Stimulated activated CD8-positive, alpha-beta memory T cell treated with anti-CD3 and anti-CD28 coated beads, Interleukin-15, amount 100 ng/mL, for 1 hour (primary cell): ENCODE results near the gene WDR86.

Experiments used
- DNase-seq: peaks from one replicate; pipeline ENCODE4 v3.0.0-alpha.2; 2020; ENCODE audit warnings: low read depth

The WDR86 gene

DNA sequence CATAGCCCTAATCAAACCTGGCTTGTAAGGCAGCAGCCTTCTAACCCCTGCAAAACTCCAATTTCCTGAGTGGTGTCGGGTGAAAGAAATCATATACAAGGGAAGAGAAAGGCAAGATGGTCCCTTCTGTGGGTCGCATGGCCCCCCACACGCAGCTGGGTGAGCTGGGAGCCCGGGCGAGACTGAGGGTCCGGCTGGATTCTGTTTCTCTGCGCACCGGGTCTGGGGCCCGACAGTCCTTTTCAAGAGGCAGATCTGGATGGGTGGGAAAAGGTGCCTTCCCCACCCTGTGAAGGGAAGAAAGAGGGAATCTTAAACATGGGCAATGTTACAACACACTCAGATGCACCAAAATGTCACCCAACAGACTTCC is 18.5 kb downstream of the WDR86 start:
- DNase-seq = no peak

DNA sequence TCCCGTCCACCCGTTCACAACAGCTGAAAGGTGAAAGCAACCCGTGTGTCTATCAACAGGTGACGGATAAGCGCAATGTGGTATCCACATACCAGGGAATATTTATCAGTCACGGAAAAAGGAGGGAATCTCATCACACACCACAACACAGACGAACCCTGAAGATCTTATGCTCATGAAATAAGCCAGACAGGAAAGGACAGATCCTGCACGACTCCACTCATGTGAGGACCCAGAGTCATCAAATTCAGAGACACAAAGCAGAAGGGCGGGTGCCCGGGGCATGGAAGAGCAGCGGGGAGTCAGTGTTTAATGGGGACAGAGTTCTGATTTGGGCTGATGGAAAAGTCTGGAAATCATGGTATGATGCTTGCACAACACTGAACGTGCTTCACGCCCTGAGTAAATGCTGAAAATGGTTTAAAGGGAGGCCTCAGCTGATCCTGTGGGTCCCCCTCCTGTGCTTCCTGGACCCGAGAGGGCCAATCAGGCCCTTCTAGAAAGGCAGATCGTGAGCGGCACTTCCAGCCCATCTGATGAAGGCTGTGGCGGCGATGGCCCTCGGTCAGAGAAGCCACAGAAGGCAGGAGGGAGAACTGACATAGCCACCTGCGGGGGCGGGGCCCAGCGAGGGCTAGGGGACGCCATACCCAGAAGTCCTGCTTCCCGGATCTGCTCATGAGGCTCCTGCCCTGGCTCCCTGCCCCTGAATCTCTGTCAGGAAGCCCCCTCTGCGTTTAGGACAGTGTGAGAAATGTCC is 19.1 kb downstream of the WDR86 start:
- no peak for DNase-seq

- no peak for DNase-seq
Measured at GRCh38 chr7:151389768-151390597, 19.9 kb downstream of the WDR86 start.

GRCh38 chr7:151389096-151389767 is 20.6 kb downstream of the WDR86 start:
- no peak for DNase-seq

DNA sequence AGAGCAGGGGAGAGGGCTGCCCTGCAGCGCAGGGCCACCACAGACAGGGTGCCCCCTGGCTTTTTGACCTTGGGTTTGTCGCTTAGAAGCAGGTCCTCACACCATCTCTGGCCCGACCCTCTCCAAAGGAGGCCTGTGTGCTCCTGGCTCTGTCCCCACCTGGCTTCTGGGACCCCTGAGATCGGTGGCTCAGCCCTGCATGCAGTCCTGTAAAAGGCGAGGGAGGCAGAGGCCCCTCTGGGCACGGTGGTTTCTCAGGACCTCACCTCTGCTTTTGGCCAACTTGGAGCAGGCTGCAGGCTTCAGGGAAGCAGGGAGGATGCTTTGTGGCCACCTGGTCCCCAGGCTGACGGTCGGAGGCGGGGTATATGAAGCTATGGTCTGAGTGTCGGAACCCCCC is 21.4 kb downstream of the WDR86 start:
- DNase-seq = no peak

- DNase-seq = no peak
Measured at GRCh38 chr7:151388007-151388297, 21.9 kb downstream of the WDR86 start.

- no peak for DNase-seq
Measured at GRCh38 chr7:151387161-151388006, 22.5 kb downstream of the WDR86 start.

DNA sequence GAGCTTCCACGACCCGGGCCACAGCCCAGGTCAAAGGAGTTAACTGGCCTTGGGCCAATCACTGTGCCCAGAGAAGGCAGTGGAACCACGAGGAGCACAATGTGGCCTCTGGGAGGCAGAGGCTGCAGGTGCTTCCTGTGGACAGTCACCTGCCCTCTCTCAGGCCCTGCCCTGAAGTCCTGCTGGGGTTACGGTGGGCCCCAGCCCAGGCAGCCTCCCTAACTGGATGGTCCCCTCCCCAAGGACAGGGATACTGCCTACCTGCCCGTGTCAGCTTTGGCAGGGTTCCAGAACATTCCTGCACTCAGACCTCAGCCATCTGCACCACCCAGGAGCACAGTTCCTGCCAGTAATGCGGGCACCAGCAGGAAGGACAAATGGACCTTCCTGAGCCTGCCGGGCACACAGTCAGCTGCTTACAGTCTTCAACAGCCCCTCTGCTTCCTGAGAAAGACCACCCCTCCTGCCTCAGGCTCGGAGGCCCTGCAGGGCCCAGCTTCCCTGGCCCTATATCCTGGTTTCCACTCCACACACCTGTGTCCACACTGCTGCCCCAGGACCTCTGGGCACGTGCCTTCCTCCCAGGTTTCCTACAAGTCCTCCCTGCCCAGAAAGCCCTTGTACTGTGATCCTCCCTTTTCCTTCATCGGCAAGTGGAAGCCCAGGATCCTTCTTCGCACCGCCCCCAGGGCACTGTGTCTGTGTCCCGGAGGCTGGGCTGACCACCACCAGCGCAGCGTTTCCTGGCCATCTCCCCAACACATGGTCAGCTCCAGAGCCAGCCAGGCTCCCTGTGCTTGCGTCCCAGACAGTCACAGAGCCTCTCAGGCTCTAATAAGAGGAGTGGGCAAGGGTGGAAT is 23.3 kb downstream of the WDR86 start:
- DNase-seq = no peak

DNA sequence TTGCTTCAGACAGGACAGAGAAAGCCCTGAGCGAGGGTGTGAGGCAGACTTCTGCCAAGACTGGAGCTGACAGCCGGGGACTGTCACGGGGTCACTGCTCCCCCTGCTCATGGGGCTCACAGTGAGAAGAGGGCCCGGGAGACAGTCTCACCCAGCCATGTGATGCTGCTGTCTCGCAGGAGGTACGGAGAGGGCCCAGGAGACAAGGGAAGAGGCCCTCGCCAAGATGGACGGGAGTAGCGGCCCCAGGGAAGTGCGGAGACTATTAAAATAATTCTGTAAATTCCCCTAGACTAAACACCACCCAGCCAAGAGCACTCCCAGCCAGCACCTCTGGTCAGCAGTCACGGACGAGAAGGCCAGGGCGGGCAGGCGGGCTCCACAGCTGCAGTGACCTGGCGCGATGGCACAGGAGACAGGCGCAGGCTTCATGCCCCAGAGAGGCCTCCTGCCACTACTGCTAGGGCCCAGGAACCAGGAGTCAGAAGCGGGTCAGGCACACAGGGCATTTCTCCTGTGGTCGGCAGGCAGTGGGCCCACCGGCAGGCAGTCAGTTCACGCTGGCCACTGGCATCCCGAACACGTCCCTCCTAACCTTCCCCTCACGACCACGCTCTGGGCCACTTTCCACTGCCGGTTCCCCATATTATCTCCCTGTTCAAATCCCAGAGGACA is 24.1 kb downstream of the WDR86 start:
- DNase-seq = no peak

- DNase-seq = no peak
Measured at GRCh38 chr7:151384776-151385625, 24.8 kb downstream of the WDR86 start.

DNA sequence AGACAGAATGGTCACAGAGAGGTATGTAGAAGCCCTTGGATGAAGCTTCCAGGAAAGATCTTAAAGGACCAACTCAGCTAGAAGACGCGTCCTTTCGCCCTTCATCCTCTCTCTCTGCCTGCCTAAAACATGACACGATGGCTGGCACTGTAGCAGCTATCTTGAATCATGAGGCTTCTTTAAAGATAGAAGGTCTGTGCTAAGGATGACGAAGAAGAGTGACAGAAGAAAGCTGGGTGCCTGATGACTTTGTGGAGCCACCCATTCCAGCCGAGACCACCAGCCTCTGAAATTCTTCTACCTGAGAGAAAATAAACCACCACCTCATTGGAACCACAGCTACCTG is 25.5 kb downstream of the WDR86 start:
- no peak for DNase-seq

GRCh38 chr7:151383638-151384351 is 26.0 kb downstream of the WDR86 start:
- DNase-seq = no peak

GRCh38 chr7:151382079-151382885 is 27.6 kb downstream of the WDR86 start:
- DNase-seq = no peak

- DNase-seq = no peak
Measured at GRCh38 chr7:151381348-151382078, 28.3 kb downstream of the WDR86 start.

DNA sequence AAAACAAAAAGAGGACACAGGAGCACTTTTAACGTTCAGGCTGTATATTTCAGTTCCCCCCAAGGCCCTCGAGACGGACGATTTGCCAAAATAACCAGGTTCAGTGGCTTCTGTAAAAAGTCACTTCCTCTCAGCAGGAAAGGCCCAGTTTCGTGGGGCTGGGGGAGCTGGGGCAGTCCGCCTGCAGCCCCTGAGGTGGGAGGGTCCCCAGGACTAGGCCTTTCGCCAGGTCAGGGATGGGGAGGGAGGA is 28.8 kb downstream of the WDR86 start:
- no peak for DNase-seq

DNA sequence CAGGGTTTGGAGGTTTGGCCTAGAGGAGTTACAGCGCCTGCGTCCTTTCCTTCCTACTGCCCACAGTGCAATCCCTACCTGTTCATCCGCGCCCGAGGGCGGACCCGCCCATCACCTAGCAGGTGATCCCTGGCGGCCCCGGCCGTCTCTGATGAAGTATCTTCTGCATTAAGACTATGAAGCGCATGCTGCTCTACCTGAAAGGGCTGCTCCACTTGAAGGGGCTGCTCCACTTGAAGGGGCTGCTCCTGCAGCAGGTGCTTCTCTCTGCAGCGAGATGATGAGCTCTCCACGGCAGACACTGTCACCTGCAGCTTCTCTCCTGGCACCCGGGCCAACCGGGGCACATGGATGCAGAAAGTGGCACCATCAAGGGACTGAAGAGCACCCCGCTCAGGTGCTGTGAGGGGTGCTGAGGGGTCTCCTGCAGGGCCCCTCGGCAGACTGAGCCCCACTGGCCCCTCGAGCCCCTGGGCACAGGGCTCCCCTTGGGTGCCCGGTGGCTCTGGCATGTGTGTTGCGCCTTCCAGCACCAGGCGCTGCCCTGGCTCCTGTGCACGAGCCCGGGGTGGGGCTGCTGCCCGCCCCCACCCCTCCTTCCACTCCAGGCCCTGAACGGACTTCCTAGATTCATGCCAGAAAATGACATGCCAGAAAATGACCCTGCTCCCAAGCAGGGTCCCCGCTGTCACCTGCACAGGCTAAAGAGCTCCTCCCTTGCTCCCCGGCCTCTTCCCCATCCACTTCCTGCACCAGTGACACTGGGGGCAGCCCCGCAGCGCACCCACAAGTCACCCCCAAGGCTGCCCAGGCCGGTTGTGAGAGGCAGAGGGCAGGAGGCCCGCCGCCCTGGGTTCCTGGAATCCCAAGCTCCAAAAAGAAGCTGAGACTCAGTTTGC is 29.4 kb downstream of the WDR86 start:
- DNase-seq = no peak
